Activated CD8-positive, alpha-beta T cell treated with anti-CD3 and anti-CD28 coated beads for 36 hours (primary cell): ENCODE results near the gene KCNG1. TPM values are rescaled to one million over a fixed set of nuclear protein-coding genes. Genes with fewer than 3 reads are reported as not detected.

ENCODE experiments used
- ATAC-seq: fragments of 200-7000 bp; cut with Tn5 transposase; one replicate; pipeline ENCODE4 v1.10.0; 2021; ENCODE audit warnings: mild to moderate bottlenecking, moderate library complexity
- CTCF ChIA-PET: fragments of 350-600 bp; sonication (Branson Sonifier 250); formaldehyde crosslinking; loops from one replicate; lab custom pipeline; 2021; ENCODE audit warnings: antibody characterized with exemption; lab: Charles Lee
- POLR2A ChIA-PET: fragments of 350-600 bp; sonication (Branson Sonifier 250); formaldehyde crosslinking; loops from one replicate; lab custom pipeline; 2021; ENCODE audit warnings: antibody characterized with exemption; lab: Charles Lee
- DNase-seq: peaks from one replicate; pipeline ENCODE4 v3.0.0-alpha.2; 2020
- H3K27ac Mint-ChIP-seq: one replicate; pipeline ENCODE4 v1.8.0; 2021; ENCODE audit warnings: mild to moderate bottlenecking, mixed read lengths
- H3K27me3 Mint-ChIP-seq: one replicate; pipeline ENCODE4 v1.8.0; 2021; ENCODE audit warnings: mixed read lengths
- H3K36me3 Mint-ChIP-seq: one replicate; pipeline ENCODE4 v1.8.0; 2021; ENCODE audit warnings: low read depth, mixed read lengths
- H3K4me1 Mint-ChIP-seq: one replicate; pipeline ENCODE4 v1.8.0; 2021; ENCODE audit warnings: low read depth, mixed read lengths
- H3K4me3 Mint-ChIP-seq: one replicate; pipeline ENCODE4 v1.8.0; 2021; ENCODE audit warnings: mild to moderate bottlenecking, moderate library complexity, mixed read lengths
- H3K9me3 Mint-ChIP-seq: one replicate; pipeline ENCODE4 v1.8.0; 2021; ENCODE audit warnings: mixed read lengths
- CTCF ChIP-seq: fragments of 200-600 bp; IDR thresholded peaks from one replicate; pipeline ENCODE4 v1.8.0; 2022; ENCODE audit warnings: antibody characterized with exemption, mild to moderate bottlenecking
- intact Hi-C: fragments of 100-400 bp; cut with micrococcal nuclease; formaldehyde crosslinking; loops from one replicate; pipeline ENCODE4 v1.10.0; 2022
- total RNA-seq, 2 experiments: library from RNA; stranded (reverse); gene quantifications; one replicate each; pipeline ENCODE4 v1.2.3, GENCODE V29; 2021

The KCNG1 gene
- total RNA-seq, 2 experiments from 2014 or later = 1.8 TPM

GRCh38 chr20:51064137-51064536 is 41.2 kb upstream of the KCNG1 start:
- ChIA-PET POLR2A (no interaction called here), CTCF (no interaction called here)
- intact Hi-C loops = loop anchor here (10.0 kb wide), 1 partner anchor 61 kb away; no protein-coding TSS in a partner anchor
- ATAC-seq (no peak), DNase-seq (no peak)
- Mint-ChIP-seq H3K27me3 (peaks cover 28% of the 10 kb centered on the region), H3K27ac (peak overlapping the region; percentile 18), H3K9me3 (peaks cover 20% of the 10 kb centered on the region), H3K4me1 (peaks cover 51% of the 10 kb centered on the region), H3K36me3 (peaks cover 5% of the 10 kb centered on the region), H3K4me3 (no peak overlapping the region)
- TF ChIP-seq CTCF = no peak

- H3K36me3 Mint-ChIP-seq = peaks cover 5% of the 10 kb centered on the region
- no peak for TF ChIP-seq CTCF
- peak overlapping the region; percentile 86 for H3K27ac Mint-ChIP-seq
- ATAC-seq (peak; percentile 82), DNase-seq (peak; percentile 88)
- POLR2A ChIA-PET = no interaction called here
- CTCF ChIA-PET = no interaction called here
- peaks cover 52% of the 10 kb centered on the region for H3K4me1 Mint-ChIP-seq
- peaks cover 20% of the 10 kb centered on the region for H3K9me3 Mint-ChIP-seq
- intact Hi-C loops = loop anchor here (10.0 kb wide), 1 partner anchor 63 kb away; no protein-coding TSS in a partner anchor
- H3K27me3 Mint-ChIP-seq = peaks cover 31% of the 10 kb centered on the region
- no peak overlapping the region for H3K4me3 Mint-ChIP-seq
Observed at GRCh38 chr20:51062065-51062464, 39.2 kb upstream of the KCNG1 start.

- CTCF ChIA-PET = no interaction called here
- H3K27me3 Mint-ChIP-seq = peaks cover 35% of the 10 kb centered on the region
Observed at GRCh38 chr20:51061418-51062045, 38.6 kb upstream of the KCNG1 start.

GRCh38 chr20:51060301-51060700 is 37.4 kb upstream of the KCNG1 start:
- ATAC-seq (no peak), DNase-seq (no peak)
- intact Hi-C loops = loop anchor here (10.0 kb wide), 1 partner anchor 64 kb away; no protein-coding TSS in a partner anchor
- POLR2A ChIA-PET = no interaction called here
- H3K36me3 Mint-ChIP-seq = peaks cover 5% of the 10 kb centered on the region
- no peak for TF ChIP-seq CTCF
- CTCF ChIA-PET = interaction anchor here (1.0 to 1.1 kb wide), 3 partner anchors 45 to 247 kb away, joined by 3 to 4 read pairs (median 4); no protein-coding TSS in a partner anchor
- H3K9me3 Mint-ChIP-seq = peaks cover 17% of the 10 kb centered on the region
- H3K27ac Mint-ChIP-seq = peak overlapping the region; percentile 75
- peaks cover 33% of the 10 kb centered on the region for H3K27me3 Mint-ChIP-seq
- H3K4me3 Mint-ChIP-seq = no peak overlapping the region
- H3K4me1 Mint-ChIP-seq = peaks cover 52% of the 10 kb centered on the region

More at GRCh38 chr20:51061418-51062045, 38.6 kb upstream of the KCNG1 start:
- intact Hi-C loops = loop anchor here (10.0 kb wide), 1 partner anchor 63 kb away; no protein-coding TSS in a partner anchor
- POLR2A ChIA-PET = no interaction called here
- TF ChIP-seq CTCF = no peak
- peaks cover 5% of the 10 kb centered on the region for H3K36me3 Mint-ChIP-seq
- H3K27ac Mint-ChIP-seq = peak overlapping the region; percentile 86
- H3K4me3 Mint-ChIP-seq = no peak overlapping the region
- H3K9me3 Mint-ChIP-seq = peaks cover 20% of the 10 kb centered on the region
- no peak for DNase-seq
- H3K4me1 Mint-ChIP-seq = peaks cover 52% of the 10 kb centered on the region
- peak; percentile 34 for ATAC-seq

- H3K9me3 Mint-ChIP-seq = peaks cover 17% of the 10 kb centered on the region
- peaks cover 35% of the 10 kb centered on the region for H3K27me3 Mint-ChIP-seq
- DNase-seq = peak; percentile 53
- no peak for ATAC-seq
- POLR2A ChIA-PET = no interaction called here
- no peak overlapping the region for H3K4me3 Mint-ChIP-seq
- no peak for TF ChIP-seq CTCF
- CTCF ChIA-PET = interaction anchor here (1.0 to 1.1 kb wide), 3 partner anchors 45 to 247 kb away, joined by 3 to 4 read pairs (median 4); no protein-coding TSS in a partner anchor
- peaks cover 52% of the 10 kb centered on the region for H3K4me1 Mint-ChIP-seq
- intact Hi-C loops = loop anchor here (10.0 kb wide), 1 partner anchor 65 kb away; no protein-coding TSS in a partner anchor
- peak overlapping the region; percentile 12 for H3K27ac Mint-ChIP-seq
- H3K36me3 Mint-ChIP-seq = peaks cover 5% of the 10 kb centered on the region
Observed at GRCh38 chr20:51059862-51060261, 37.0 kb upstream of the KCNG1 start.
